MM.1S (cell line): ENCODE measurements around the gene VSTM5.

ENCODE experiments used
- DNase-seq: peaks from one replicate; pipeline ENCODE4 v3.0.0-alpha.2; 2015
- H2AFZ ChIP-seq: fragments of 300-600 bp; sonication (generic); 2 replicates; pipeline ENCODE4 v1.6.0; 2016; ENCODE audit warnings: antibody characterized with exemption, low read length
- H3F3A ChIP-seq: fragments of 300-600 bp; sonication (generic); 2 replicates; pipeline ENCODE4 v1.6.1; 2016; ENCODE audit warnings: mild to moderate bottlenecking, antibody characterized with exemption, low read length, moderate library complexity, mixed read lengths; ENCODE audit not compliant: insufficient read depth
- H3K27ac ChIP-seq: fragments of 300-600 bp; sonication (generic); 2 replicates; pipeline ENCODE4 v1.5.1; 2016; ENCODE audit warnings: mild to moderate bottlenecking, low read length
- H3K27me3 ChIP-seq: fragments of 300-600 bp; sonication (generic); replicated peaks from 2 replicates; pipeline ENCODE4 v1.6.0; 2016; ENCODE audit warnings: low read length; ENCODE audit not compliant: insufficient read depth
- H3K36me3 ChIP-seq: fragments of 300-600 bp; sonication (generic); replicated peaks from 2 replicates; pipeline ENCODE4 v1.6.1; 2016; ENCODE audit warnings: mild to moderate bottlenecking, low read length, mixed read lengths; ENCODE audit not compliant: insufficient read depth
- H3K4me1 ChIP-seq: fragments of 300-600 bp; sonication (generic); 2 replicates; pipeline ENCODE4 v1.6.1; 2016; ENCODE audit warnings: low read length, mixed read lengths
- H3K4me2 ChIP-seq: fragments of 300-600 bp; sonication (generic); 2 replicates; pipeline ENCODE4 v1.6.0; 2016; ENCODE audit warnings: low read depth, low read length
- H3K4me3 ChIP-seq: fragments of 300-600 bp; sonication (generic); 2 replicates; pipeline ENCODE4 v1.5.1; 2016; ENCODE audit warnings: low read length, mixed read lengths
- H3K79me2 ChIP-seq: fragments of 300-600 bp; sonication (generic); 2 replicates; pipeline ENCODE4 v1.6.1; 2016; ENCODE audit warnings: mixed run types, low read length, mixed read lengths
- H3K9ac ChIP-seq: fragments of 300-600 bp; sonication (generic); 2 replicates; pipeline ENCODE4 v1.6.1; 2016; ENCODE audit warnings: low read length, mixed read lengths
- H3K9me2 ChIP-seq: fragments of 300-600 bp; sonication (generic); replicated peaks from 2 replicates; pipeline ENCODE4 v1.6.1; 2016; ENCODE audit warnings: mild to moderate bottlenecking, low read length, mixed read lengths; ENCODE audit not compliant: insufficient read depth
- H3K9me3 ChIP-seq: fragments of 300-600 bp; sonication (generic); replicated peaks from 2 replicates; pipeline ENCODE4 v1.6.1; 2016; ENCODE audit warnings: mild to moderate bottlenecking, low read length, mixed read lengths; ENCODE audit not compliant: insufficient read depth
- H4K20me1 ChIP-seq: fragments of 300-600 bp; sonication (generic); 2 replicates; pipeline ENCODE4 v1.6.1; 2016; ENCODE audit warnings: mild to moderate bottlenecking, low read length, moderate library complexity, mixed read lengths; ENCODE audit not compliant: insufficient read depth
- EZH2 ChIP-seq: fragments of 300-600 bp; sonication (generic); optimal IDR thresholded peaks from 2 replicates; pipeline ENCODE3; 2017; ENCODE audit warnings: low read depth, mild to moderate bottlenecking, antibody characterized with exemption, low read length, mixed read lengths
- EZH2phosphoT487 ChIP-seq: fragments of 300-600 bp; sonication (generic); IDR thresholded peaks from 2 replicates; pipeline ENCODE4 v1.6.1; 2018; ENCODE audit warnings: antibody characterized with exemption, low read length
- TF ChIP-seq, protein P1 (sequence below): fragments of 300-600 bp; sonication (generic); IDR thresholded peaks from 2 replicates; pipeline ENCODE4 v1.5.1; 2016; ENCODE audit warnings: antibody characterized with exemption, low read length, mixed read lengths

The VSTM5 gene

DNA sequence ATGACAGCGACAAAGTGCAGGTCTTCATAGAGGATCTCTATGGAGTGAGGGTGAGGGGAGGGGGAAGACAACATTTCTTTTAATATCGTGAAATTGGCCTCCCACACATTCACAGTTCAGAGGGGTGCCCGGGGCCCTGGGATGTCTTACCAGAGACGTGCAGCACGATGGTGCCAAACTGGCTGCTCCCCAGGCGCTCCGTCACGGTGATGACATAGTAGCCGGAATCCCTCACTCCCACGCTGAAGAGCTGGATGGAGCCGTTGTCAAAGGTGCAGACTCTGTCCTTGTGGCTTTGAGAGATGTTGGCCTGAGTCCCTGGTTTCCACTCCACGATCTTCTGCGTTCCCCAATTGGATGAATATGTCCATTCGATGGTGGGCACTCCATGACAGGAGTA lies 29.6 kb downstream of the VSTM5 start:
- DNase-seq = no peak
- H3K4me2 ChIP-seq = no peak overlapping the region
- TF ChIP-seq EZH2 = no peak
- no peak for TF ChIP-seq EZH2phosphoT487
- TF ChIP-seq, protein P1, sequence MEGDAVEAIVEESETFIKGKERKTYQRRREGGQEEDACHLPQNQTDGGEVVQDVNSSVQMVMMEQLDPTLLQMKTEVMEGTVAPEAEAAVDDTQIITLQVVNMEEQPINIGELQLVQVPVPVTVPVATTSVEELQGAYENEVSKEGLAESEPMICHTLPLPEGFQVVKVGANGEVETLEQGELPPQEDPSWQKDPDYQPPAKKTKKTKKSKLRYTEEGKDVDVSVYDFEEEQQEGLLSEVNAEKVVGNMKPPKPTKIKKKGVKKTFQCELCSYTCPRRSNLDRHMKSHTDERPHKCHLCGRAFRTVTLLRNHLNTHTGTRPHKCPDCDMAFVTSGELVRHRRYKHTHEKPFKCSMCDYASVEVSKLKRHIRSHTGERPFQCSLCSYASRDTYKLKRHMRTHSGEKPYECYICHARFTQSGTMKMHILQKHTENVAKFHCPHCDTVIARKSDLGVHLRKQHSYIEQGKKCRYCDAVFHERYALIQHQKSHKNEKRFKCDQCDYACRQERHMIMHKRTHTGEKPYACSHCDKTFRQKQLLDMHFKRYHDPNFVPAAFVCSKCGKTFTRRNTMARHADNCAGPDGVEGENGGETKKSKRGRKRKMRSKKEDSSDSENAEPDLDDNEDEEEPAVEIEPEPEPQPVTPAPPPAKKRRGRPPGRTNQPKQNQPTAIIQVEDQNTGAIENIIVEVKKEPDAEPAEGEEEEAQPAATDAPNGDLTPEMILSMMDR = no peak
- H3K36me3 ChIP-seq = no peaks in the 10 kb centered on the region
- no peaks in the 10 kb centered on the region for H3K9me2 ChIP-seq
- no peak overlapping the region for H3K9ac ChIP-seq
- no peaks in the 10 kb centered on the region for H4K20me1 ChIP-seq
- no peak overlapping the region for H3K4me3 ChIP-seq
- no peak overlapping the region for H3K27ac ChIP-seq
- no peaks in the 10 kb centered on the region for H3F3A ChIP-seq
- no peaks in the 10 kb centered on the region for H3K9me3 ChIP-seq
- H3K79me2 ChIP-seq = no peaks in the 10 kb centered on the region
- H3K4me1 ChIP-seq = no peaks in the 10 kb centered on the region
- H2AFZ ChIP-seq = no peak overlapping the region
- no peaks in the 10 kb centered on the region for H3K27me3 ChIP-seq

- no peak for DNase-seq
- Histone ChIP-seq H3K27ac (no peak overlapping the region), H2AFZ (no peak overlapping the region), H3K9me3 (no peaks in the 10 kb centered on the region), H3K4me2 (no peak overlapping the region), H3K79me2 (no peaks in the 10 kb centered on the region), H3K4me1 (no peaks in the 10 kb centered on the region), H3K27me3 (no peaks in the 10 kb centered on the region), H3K36me3 (no peaks in the 10 kb centered on the region), H3K4me3 (no peak overlapping the region), H3F3A (no peaks in the 10 kb centered on the region), H3K9ac (no peak overlapping the region), H4K20me1 (no peaks in the 10 kb centered on the region), H3K9me2 (no peaks in the 10 kb centered on the region)
- TF ChIP-seq EZH2 = no peak
- TF ChIP-seq EZH2phosphoT487 = no peak
- TF ChIP-seq, protein P1 = no peak
Observed at GRCh38 chr11:93819966-93820695, 30.3 kb downstream of the VSTM5 start.

DNA sequence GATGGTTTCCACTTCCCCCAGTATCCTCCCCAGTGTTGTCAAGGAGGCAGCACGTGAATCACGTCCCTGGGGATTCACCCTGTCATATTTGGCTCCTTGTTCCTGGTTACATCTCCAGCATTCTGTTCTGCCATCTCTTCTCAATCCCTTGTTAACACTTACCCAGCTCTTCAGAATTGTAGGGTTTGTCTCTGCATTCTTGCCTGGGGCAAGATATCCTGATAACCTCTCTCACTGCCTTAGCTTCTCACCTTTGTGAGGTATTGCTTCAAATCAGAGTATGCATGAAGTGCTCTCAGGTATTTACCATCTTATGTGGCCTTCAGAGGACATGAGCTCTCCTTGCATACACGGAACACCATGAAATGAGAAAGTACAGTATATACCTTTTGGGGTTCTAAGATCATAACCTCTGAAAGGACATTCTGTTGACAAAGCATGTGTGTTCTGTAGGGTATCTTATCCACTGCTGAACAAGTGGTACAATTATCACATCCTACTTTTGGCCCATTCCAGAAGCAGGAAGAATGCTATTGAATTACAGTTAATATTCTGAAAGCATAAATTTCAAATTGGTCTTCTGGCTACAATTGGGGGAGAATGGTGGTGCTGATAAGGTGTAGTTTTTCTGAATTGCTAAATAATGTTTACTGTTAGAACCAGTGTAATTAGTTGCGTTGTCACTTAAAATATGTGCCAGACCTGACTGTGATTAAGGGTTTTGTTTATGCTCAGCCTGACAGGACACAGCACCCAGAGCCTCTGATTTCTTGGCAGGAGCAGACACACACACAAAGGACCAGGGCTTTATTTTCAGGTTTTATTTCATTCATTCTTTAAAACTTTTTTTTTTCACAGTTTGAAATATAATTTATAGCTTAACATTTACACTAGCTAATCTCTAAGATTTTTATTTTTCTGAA lies 32.7 kb downstream of the VSTM5 start:
- H3K4me3 ChIP-seq = no peak overlapping the region
- H3K27me3 ChIP-seq = no peaks in the 10 kb centered on the region
- H2AFZ ChIP-seq = no peak overlapping the region
- no peaks in the 10 kb centered on the region for H3F3A ChIP-seq
- H3K9ac ChIP-seq = no peak overlapping the region
- no peaks in the 10 kb centered on the region for H3K79me2 ChIP-seq
- TF ChIP-seq EZH2 (no peak), EZH2phosphoT487 (no peak)
- TF ChIP-seq, protein P1 = no peak
- DNase-seq = no peak
- H3K9me2 ChIP-seq = no peaks in the 10 kb centered on the region
- H3K4me1 ChIP-seq = no peaks in the 10 kb centered on the region
- H3K36me3 ChIP-seq = 0 out of 2 replicates have a peak, but pooled peaks cover 5% of the 10 kb centered on the region
- H3K4me2 ChIP-seq = no peak overlapping the region
- H3K9me3 ChIP-seq = no peaks in the 10 kb centered on the region
- H4K20me1 ChIP-seq = no peaks in the 10 kb centered on the region
- no peak overlapping the region for H3K27ac ChIP-seq
